Measurements from ENCODE around the gene RASA2.
"Not testable (repeated sequence)": the region's sequence is repeated elsewhere in the genome, so short reads cannot be mapped to it uniquely, and the experiment has no call there.

RASA2 gene

DNA sequence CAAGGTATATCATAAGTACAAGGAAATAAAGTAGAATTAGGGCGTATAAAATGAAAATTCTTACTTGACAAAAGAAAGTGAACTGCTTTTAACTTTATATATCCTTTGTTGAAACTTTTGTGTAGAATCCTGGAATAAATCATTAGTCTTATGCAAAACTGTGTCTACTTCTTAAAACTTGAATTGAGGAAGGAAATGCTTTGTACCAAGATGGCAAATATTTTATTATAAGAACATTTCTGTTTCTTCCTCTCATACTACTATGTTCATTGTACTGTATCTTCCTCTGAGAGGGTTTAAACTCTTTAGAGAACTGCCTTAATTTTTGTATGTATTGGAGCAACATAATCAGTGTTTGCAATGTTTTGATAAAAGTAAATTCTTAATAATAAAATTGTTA is 42.0 kb downstream of the RASA2 start:
- Histone ChIP-seq H3K9me3 (ENCODE audit: control insufficient read depth in 5 of 5, low read length in 5 of 5) (no peaks in the 10 kb centered on the region), H3K4me1 (ENCODE audit: control insufficient read depth in 5 of 5, insufficient read depth in 5 of 5, low read length in 5 of 5) (peaks cover 0 to 35% (median 26%) of the 10 kb centered on the region in 5 donors), H3K27ac (ENCODE audit: low read depth, low read length) (peak overlapping the region; percentile 28), H3K27me3 (ENCODE audit: control insufficient read depth in 5 of 5, insufficient read depth in 4 of 5, low read length in 5 of 5) (no peaks in the 10 kb centered on the region), H3K36me3 (ENCODE audit: control insufficient read depth in 5 of 5, insufficient read depth in 5 of 5, low read length in 5 of 5) (peaks cover 0 to 4% (median 0%) of the 10 kb centered on the region in 5 donors), H3K4me3 (ENCODE audit: low read depth in 1 of 5, low read length in 5 of 5) (no peak overlapping the region), H3K9ac (ENCODE audit: low read length in 5 of 5) (no peak overlapping the region)

DNA sequence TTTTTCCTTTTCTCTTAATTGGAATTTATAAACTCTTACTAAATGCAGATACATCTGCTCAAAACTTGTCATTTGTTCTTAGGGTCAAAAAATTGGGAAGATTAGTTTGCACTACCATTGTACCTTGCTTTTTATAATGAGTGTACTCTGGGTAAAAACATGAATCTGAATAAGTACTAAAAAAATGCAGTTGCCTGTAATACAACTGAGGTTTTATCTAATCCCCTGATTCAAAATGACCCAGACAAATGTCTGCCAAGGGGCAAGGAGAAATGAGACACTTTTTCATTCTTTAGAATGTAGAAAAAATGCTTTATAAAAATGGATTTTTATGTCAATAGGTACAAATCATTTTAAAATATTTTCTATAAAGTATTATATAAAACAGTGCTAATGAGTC is 42.4 kb downstream of the RASA2 start:
- no peak overlapping the region for H3K9ac ChIP-seq (ENCODE audit: low read length in 5 of 5)
- H3K27me3 ChIP-seq (ENCODE audit: control insufficient read depth in 5 of 5, insufficient read depth in 4 of 5, low read length in 5 of 5) = no peaks in the 10 kb centered on the region
- H3K9me3 ChIP-seq (ENCODE audit: control insufficient read depth in 5 of 5, low read length in 5 of 5) = no peaks in the 10 kb centered on the region
- no peak overlapping the region for H3K4me3 ChIP-seq (ENCODE audit: low read depth in 1 of 5, low read length in 5 of 5)
- peaks cover 0 to 34% (median 26%) of the 10 kb centered on the region in 5 donors for H3K4me1 ChIP-seq (ENCODE audit: control insufficient read depth in 5 of 5, insufficient read depth in 5 of 5, low read length in 5 of 5)
- peak overlapping the region; percentile 82 for H3K27ac ChIP-seq (ENCODE audit: low read depth, low read length)
- no peaks in the 10 kb centered on the region for H3K36me3 ChIP-seq (ENCODE audit: control insufficient read depth in 5 of 5, insufficient read depth in 5 of 5, low read length in 5 of 5)

DNA sequence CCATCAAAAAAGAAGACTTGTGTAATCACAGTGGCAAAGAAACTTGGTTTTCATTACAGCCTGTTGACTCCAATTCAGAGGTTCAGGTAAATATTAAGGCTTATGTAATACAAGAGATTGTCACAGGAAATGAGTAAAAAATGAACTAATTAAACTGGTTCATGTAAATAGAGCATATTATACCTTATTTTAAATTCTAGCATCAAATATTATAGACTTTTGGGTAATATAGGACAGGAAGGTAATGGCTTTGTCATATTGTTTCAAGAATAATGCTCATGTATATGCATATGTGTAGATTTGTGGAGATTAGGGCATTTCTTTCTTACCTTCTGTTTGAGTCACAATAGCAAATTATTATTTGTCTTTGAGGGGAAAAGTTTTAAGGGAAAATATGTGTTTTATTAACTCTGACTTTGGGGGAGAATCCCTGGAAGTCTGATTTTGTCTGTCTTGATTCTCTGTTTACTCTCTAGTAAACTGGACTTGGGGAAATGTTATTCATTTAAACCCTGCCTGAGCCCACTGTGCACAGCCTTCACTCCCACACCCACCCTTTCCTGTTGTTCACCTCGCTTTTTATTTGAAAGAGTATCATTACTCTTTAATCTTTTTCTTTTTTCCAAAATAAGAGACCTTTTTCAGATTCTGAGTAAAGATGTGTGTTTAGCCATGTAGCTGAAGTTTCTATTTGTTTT is 43.0 kb downstream of the RASA2 start:
- peak overlapping the region; percentile 13 to 49 (median 28) for H3K9ac ChIP-seq (ENCODE audit: low read length in 5 of 5)

DNA sequence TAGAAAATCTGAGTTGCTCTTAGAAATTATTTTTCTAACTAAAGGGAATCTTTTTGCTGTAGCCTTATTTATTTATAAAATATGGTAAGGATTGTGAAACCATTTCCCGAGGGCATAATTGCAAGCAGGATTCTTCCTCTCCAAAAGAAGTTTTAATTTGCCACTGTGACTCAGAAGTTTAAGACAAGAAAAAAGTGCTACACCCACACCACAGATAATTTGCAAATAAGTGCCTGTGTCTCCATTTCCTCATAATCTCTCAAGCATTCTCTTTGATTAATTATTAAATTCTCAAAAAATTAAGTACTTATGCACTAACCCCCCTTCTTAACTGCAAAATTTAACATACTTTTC is 43.6 kb downstream of the RASA2 start:
- Histone ChIP-seq H3K9me3 (ENCODE audit: control insufficient read depth in 5 of 5, low read length in 5 of 5) (no peaks in the 10 kb centered on the region), H3K4me1 (ENCODE audit: control insufficient read depth in 5 of 5, insufficient read depth in 5 of 5, low read length in 5 of 5) (peaks cover 0 to 26% (median 24%) of the 10 kb centered on the region in 5 donors), H3K9ac (ENCODE audit: low read length in 5 of 5) (peak overlapping the region in 4 of 5 donors; percentile 13 to 49 (median 34)), H3K27me3 (ENCODE audit: control insufficient read depth in 5 of 5, insufficient read depth in 4 of 5, low read length in 5 of 5) (no peaks in the 10 kb centered on the region), H3K4me3 (ENCODE audit: low read depth in 1 of 5, low read length in 5 of 5) (no peak overlapping the region), H3K36me3 (ENCODE audit: control insufficient read depth in 5 of 5, insufficient read depth in 5 of 5, low read length in 5 of 5) (peaks cover 0 to 1% (median under 1%) of the 10 kb centered on the region in 5 donors), H3K27ac (ENCODE audit: low read depth, low read length) (peak overlapping the region; percentile 82)

More for the DNA sequence above, 43.0 kb downstream of the RASA2 start:
- Histone ChIP-seq H3K27me3 (ENCODE audit: control insufficient read depth in 5 of 5, insufficient read depth in 4 of 5, low read length in 5 of 5) (no peaks in the 10 kb centered on the region), H3K4me3 (ENCODE audit: low read depth in 1 of 5, low read length in 5 of 5) (no peak overlapping the region), H3K9me3 (ENCODE audit: control insufficient read depth in 5 of 5, low read length in 5 of 5) (no peaks in the 10 kb centered on the region), H3K27ac (ENCODE audit: low read depth, low read length) (peak overlapping the region; percentile 82), H3K4me1 (ENCODE audit: control insufficient read depth in 5 of 5, insufficient read depth in 5 of 5, low read length in 5 of 5) (peaks cover 0 to 28% (median 26%) of the 10 kb centered on the region in 5 donors), H3K36me3 (ENCODE audit: control insufficient read depth in 5 of 5, insufficient read depth in 5 of 5, low read length in 5 of 5) (no peaks in the 10 kb centered on the region)

DNA sequence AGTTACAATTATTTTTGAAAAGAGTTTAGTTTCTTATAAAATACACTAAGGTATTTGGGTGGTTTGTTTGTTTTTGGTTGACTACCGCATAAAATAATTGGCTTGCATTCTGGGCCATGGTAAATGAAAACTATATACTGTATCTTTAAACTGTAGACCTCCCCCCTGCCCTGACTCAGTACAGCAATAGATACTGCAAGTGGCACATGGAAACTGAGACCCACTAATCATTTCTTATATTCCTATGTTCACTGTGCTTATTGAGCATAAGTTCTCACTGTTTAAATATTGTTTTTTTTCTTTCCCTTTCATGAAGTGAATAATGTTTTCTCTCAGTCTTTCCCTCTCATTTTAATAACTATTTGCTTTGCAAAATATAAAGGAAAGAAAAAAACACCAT is 45.8 kb downstream of the RASA2 start:
- Histone ChIP-seq H3K9me3 (ENCODE audit: control insufficient read depth in 5 of 5, low read length in 5 of 5) (no peaks in the 10 kb centered on the region), H3K36me3 (ENCODE audit: control insufficient read depth in 5 of 5, insufficient read depth in 5 of 5, low read length in 5 of 5) (peaks cover 0 to 6% (median 4%) of the 10 kb centered on the region in 5 donors), H3K4me3 (ENCODE audit: low read depth in 1 of 5, low read length in 5 of 5) (no peak overlapping the region), H3K27ac (ENCODE audit: low read depth, low read length) (no peak overlapping the region), H3K9ac (ENCODE audit: low read length in 5 of 5) (no peak overlapping the region), H3K27me3 (ENCODE audit: control insufficient read depth in 5 of 5, insufficient read depth in 4 of 5, low read length in 5 of 5) (no peaks in the 10 kb centered on the region), H3K4me1 (ENCODE audit: control insufficient read depth in 5 of 5, insufficient read depth in 5 of 5, low read length in 5 of 5) (peaks cover 0 to 27% (median 19%) of the 10 kb centered on the region in 5 donors)

DNA sequence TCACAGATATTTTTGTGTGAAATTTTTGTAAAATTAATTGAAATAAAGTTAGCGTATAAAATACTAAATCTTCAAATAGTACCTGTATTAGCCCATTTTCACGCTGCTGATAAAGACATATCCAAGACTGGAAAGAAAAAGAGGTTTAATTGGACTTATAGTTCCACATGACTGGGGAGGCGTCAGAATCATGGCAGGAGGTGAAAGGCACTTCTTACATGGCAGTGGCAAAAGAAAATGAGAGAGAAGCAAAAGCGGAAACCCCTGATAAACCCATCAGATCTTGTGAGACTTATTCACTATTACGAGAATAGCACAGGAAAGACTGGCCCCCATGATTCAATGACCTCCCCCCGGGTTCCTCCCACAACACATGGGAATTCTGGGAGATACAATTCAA is 49.2 kb downstream of the RASA2 start:
- H3K4me3 ChIP-seq (ENCODE audit: low read depth in 1 of 5, low read length in 5 of 5); H3K27ac ChIP-seq (ENCODE audit: low read depth, low read length); H3K9me3 ChIP-seq (ENCODE audit: control insufficient read depth in 5 of 5, low read length in 5 of 5); H3K27me3 ChIP-seq (ENCODE audit: control insufficient read depth in 5 of 5, insufficient read depth in 4 of 5, low read length in 5 of 5); H3K36me3 ChIP-seq (ENCODE audit: control insufficient read depth in 5 of 5, insufficient read depth in 5 of 5, low read length in 5 of 5); H3K9ac ChIP-seq (ENCODE audit: low read length in 5 of 5): not testable (repeated sequence)
- H3K4me1 ChIP-seq (ENCODE audit: control insufficient read depth in 5 of 5, insufficient read depth in 5 of 5, low read length in 5 of 5) = peaks cover 0 to 21% (median 8%) of the 10 kb centered on the region in 5 donors

DNA sequence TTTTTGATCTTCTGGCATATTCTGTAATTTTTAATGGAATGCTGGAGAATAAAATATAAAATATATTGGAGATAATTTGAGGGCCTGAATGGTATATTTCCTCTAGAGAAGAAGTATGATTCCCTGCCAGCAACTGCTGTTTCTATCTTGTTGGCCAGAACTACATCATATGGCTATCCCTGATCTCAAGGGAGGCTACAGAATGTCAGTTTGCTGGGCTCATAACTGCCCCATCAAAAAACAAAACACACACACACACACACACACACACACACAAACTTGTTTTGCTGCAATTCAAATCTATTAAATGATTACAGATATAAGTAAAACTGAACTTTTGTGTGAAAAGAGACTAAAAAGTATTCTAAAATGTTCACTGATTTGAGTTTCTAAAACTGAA is 51.0 kb downstream of the RASA2 start:
- Histone ChIP-seq H3K27ac (ENCODE audit: low read depth, low read length) (no peak overlapping the region), H3K4me3 (ENCODE audit: low read depth in 1 of 5, low read length in 5 of 5) (no peak overlapping the region), H3K4me1 (ENCODE audit: control insufficient read depth in 5 of 5, insufficient read depth in 5 of 5, low read length in 5 of 5) (peaks cover 0 to 21% (median 8%) of the 10 kb centered on the region in 5 donors)

DNA sequence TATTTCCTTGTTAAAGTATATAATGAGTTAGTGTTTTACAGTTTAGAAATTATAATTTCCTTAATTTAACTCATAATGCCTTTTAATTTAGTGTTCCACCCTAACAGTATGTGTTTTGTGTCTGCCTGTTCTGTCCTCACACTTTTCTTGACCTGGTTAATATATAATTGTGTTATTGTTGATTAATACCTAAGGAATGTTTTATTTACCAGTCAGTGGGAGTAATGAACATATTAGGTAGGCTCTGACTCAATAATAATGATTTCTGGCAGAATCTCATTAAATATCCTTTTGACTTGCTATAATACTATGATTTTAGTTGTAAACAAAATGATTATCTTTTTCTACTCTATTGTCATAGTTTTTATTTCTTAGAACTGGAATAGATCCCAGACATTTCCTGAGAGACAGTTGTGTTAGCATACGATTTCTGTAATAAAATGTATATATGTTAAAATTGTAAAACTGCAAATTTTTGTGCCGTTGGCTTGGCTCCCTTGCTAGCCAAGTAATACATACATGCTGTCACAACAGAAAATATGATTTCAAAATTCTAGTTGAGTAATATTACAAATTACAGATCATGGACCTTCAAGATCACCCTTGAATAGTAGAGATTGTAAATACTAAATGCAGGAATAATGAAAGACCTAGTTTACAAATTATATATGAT is 51.9 kb downstream of the RASA2 start:
- H3K27me3 ChIP-seq (ENCODE audit: control insufficient read depth in 5 of 5, insufficient read depth in 4 of 5, low read length in 5 of 5) = no peaks in the 10 kb centered on the region
- peak overlapping the region; percentile 7 for H3K27ac ChIP-seq (ENCODE audit: low read depth, low read length)
- H3K9ac ChIP-seq (ENCODE audit: low read length in 5 of 5) = no peak overlapping the region
- H3K4me1 ChIP-seq (ENCODE audit: control insufficient read depth in 5 of 5, insufficient read depth in 5 of 5, low read length in 5 of 5) = peaks cover 0 to 16% (median 5%) of the 10 kb centered on the region in 5 donors
- peaks cover 0 to 5% (median 0%) of the 10 kb centered on the region in 5 donors for H3K9me3 ChIP-seq (ENCODE audit: control insufficient read depth in 5 of 5, low read length in 5 of 5)
- no peak overlapping the region for H3K4me3 ChIP-seq (ENCODE audit: low read depth in 1 of 5, low read length in 5 of 5)
- H3K36me3 ChIP-seq (ENCODE audit: control insufficient read depth in 5 of 5, insufficient read depth in 5 of 5, low read length in 5 of 5) = peaks cover 0 to 6% (median 4%) of the 10 kb centered on the region in 5 donors

More for the DNA sequence above, 51.0 kb downstream of the RASA2 start:
- peaks cover 0 to 6% (median 4%) of the 10 kb centered on the region in 5 donors for H3K36me3 ChIP-seq (ENCODE audit: control insufficient read depth in 5 of 5, insufficient read depth in 5 of 5, low read length in 5 of 5)
- no peak overlapping the region for H3K9ac ChIP-seq (ENCODE audit: low read length in 5 of 5)
- no peaks in the 10 kb centered on the region for H3K27me3 ChIP-seq (ENCODE audit: control insufficient read depth in 5 of 5, insufficient read depth in 4 of 5, low read length in 5 of 5)
- H3K9me3 ChIP-seq (ENCODE audit: control insufficient read depth in 5 of 5, low read length in 5 of 5) = no peaks in the 10 kb centered on the region

DNA sequence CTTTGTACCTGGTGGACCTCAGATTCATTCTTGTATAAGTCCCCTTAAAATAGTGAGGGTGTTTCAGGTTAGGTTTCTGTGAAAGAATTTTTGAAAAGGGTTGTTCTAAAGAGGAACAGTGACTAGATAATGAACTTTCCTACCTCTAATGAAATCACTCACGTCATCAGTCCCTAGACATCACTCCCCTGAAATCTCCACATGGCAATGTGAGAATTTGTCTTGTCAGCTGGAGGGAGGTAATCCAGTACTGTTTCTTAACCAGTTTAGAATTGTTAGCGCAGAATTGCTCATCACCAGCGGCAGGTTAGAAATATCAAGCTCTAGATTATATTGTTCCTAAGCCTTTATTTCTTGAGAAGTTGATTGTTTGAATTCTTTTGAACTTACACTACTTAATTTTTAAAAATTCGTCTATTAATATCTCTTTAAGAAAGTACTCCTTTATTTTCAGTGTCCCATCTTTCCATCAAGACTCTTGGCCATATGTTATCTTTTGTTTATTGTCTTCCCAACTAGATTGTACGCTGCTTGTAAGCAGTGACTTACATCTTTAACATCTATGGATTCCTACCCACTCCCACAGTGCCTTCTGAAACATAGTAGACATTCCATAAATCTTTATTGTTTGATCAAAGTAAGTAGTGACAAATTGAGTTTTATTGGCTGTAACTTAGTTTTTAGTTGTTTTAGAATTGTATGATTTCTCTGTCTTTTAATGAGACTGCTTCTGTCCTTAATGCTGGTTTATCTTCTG is 52.8 kb downstream of the RASA2 start:
- Histone ChIP-seq H3K9ac (ENCODE audit: low read length in 5 of 5) (no peak overlapping the region), H3K27me3 (ENCODE audit: control insufficient read depth in 5 of 5, insufficient read depth in 4 of 5, low read length in 5 of 5) (no peaks in the 10 kb centered on the region), H3K4me1 (ENCODE audit: control insufficient read depth in 5 of 5, insufficient read depth in 5 of 5, low read length in 5 of 5) (peaks cover 0 to 16% (median 5%) of the 10 kb centered on the region in 5 donors), H3K27ac (ENCODE audit: low read depth, low read length) (no peak overlapping the region), H3K9me3 (ENCODE audit: control insufficient read depth in 5 of 5, low read length in 5 of 5) (peaks cover 0 to 5% (median 0%) of the 10 kb centered on the region in 5 donors), H3K4me3 (ENCODE audit: low read depth in 1 of 5, low read length in 5 of 5) (no peak overlapping the region), H3K36me3 (ENCODE audit: control insufficient read depth in 5 of 5, insufficient read depth in 5 of 5, low read length in 5 of 5) (peaks cover 0 to 6% (median 5%) of the 10 kb centered on the region in 5 donors)
